Right lobe of liver (tissue), 6 donors: ENCODE data around the gene CUX1. TPM values are rescaled to one million over a fixed set of nuclear protein-coding genes. Genes with fewer than 3 reads are reported as not detected.

Experiments
- ATAC-seq, 4 donors: fragments of 200-7000 bp; cut with Tn5 transposase; one replicate each; pipeline ENCODE4 v1.9.1; 2020; ENCODE audit warnings: mild to moderate bottlenecking in 4 of 4, moderate library complexity in 4 of 4
- DNase-seq, 3 donors: peaks; one replicate each; pipeline ENCODE4 v3.0.0-alpha.2; 2020
- H3K27ac ChIP-seq, 3 donors: fragments of 200-600 bp; one replicate each; pipeline ENCODE4 v1.8.0; 2022
- H3K27me3 ChIP-seq, 2 donors: fragments of 200-600 bp; one replicate each; pipeline ENCODE4 v1.8.0; 2022
- H3K36me3 ChIP-seq, 4 donors: fragments of 200-600 bp; sonication (generic) in 1 of 4; one replicate each; pipeline versions ENCODE4 v1.5.1 to v1.8.0; 2017 to 2022; ENCODE audit warnings: control low read depth in 1 of 4
- H3K4me1 ChIP-seq, 4 donors: fragments of 200-600 bp; sonication (generic) in 1 of 4; one replicate each; pipeline versions ENCODE4 v1.5.1 to v1.8.0; 2017 to 2022; ENCODE audit warnings: control low read depth in 1 of 4
- H3K4me3 ChIP-seq, 3 donors: fragments of 200-600 bp; one replicate each; pipeline ENCODE4 v1.8.0; 2022
- H3K9me3 ChIP-seq, 4 donors: fragments of 200-600 bp; sonication (generic) in 1 of 4; one replicate each; pipeline versions ENCODE4 v1.5.1 to v1.8.0; 2017 to 2022; ENCODE audit warnings: control low read depth in 1 of 4
- CTCF ChIP-seq, 4 donors: fragments of 200-600 bp in 3 of 4; fragments of 450-650 bp in 1 of 4; IDR thresholded peaks; one replicate each; pipeline versions ENCODE4 v1.5.1 to v1.8.0; 2016 to 2022; ENCODE audit warnings: antibody characterized with exemption in 4 of 4, mild to moderate bottlenecking in 2 of 4
- POLR2A ChIP-seq: fragments of 450-650 bp; IDR thresholded peaks from one replicate; pipeline ENCODE4 v1.6.1; 2017; ENCODE audit warnings: antibody characterized with exemption, mild to moderate bottlenecking
- whole genome bisulfite sequencing: methylation state at CpG from one replicate; pipeline ENCODE4 v1.1.6; 2018; ENCODE audit warnings: low coverage, low lambda C conversion rate; ENCODE audit not compliant: insufficient coverage; ENCODE audit errors: missing lambda C conversion rate; 5-methylcytosine and 5-hydroxymethylcytosine counted together
- intact Hi-C, 2 donors: fragments of 100-400 bp; cut with DNase I; formaldehyde crosslinking; loops; one replicate each; pipeline versions ENCODE4 v1.11.2 to v1.14.1; 2022
- total RNA-seq, 6 experiments: library from RNA; depleted of rRNA in 2 of 6; stranded (reverse); fragments of >200 nt in 2 of 6; fragmentation: NEBNext Ultra II Directional in 3 of 6; extraction: Animal tissue kit (Norgen Biotek cat#: 25700) in 3 of 6; gene quantifications; one replicate each; pipeline versions ENCODE4 v1.1.0 to v1.2.4, GENCODE V29; 2016 to 2023
- donor health status: DM: no; HTN: yes; CAD: no.
- donor health status: DM: no; HTN: no; CAD: no.
- donor health status: DM: no; HTN: no; CAD: no.
- donor health status: DM: no; HTN: yes; CAD: no.
- donor health status: DM: no; HTN: yes; CAD: no.

CUX1 gene
- total RNA-seq, 6 experiments from 2014 or later = 34.3 to 53.1 (median 40.6) TPM

DNA sequence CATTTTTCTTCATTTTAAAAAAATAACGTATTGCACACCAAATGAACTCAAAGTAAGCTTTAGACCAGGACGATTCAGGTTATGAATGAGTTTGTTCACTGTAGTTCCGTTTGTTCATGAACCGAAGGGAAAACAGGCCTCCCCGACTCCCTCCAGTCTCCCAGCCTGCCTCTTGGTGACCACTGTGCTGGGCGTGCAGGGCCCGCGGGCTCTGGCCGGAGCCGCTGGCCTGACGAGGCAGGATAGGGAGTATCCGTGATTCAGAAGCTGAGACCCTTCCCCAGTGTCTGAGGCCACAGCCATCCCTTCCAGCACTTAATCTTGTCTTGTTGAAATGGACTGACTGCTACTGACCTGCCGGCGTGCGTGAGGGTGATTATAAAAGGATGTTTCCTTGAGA lies 438.5 kb downstream of the CUX1 start:
- no peaks in the 10 kb centered on the region for H3K36me3 ChIP-seq
- TF ChIP-seq POLR2A (no peak), CTCF (IDR thresholded peaks at IDR 0.05) (no peak)
- H3K4me1 ChIP-seq = peaks cover 0 to 32% (median 1%) of the 10 kb centered on the region in 4 donors
- no peaks in the 10 kb centered on the region for H3K27me3 ChIP-seq
- no peak overlapping the region for H3K27ac ChIP-seq
- no peak for ATAC-seq
- intact Hi-C loops = no loop called here
- no peak overlapping the region for H3K4me3 ChIP-seq
- no peak for DNase-seq
- 85% methylated on average over 6 of the region's 15 CpGs for WGBS
- no peaks in the 10 kb centered on the region for H3K9me3 ChIP-seq

GRCh38 chr7:102258073-102258748 lies 440.8 kb downstream of the CUX1 start:
- intact Hi-C loops = no loop called here
- Histone ChIP-seq H3K4me3 (peak overlapping the region in 1 of 3 donors; percentile 4), H3K36me3 (no peaks in the 10 kb centered on the region), H3K4me1 (peaks cover 0 to 23% (median 1%) of the 10 kb centered on the region in 4 donors), H3K27ac (peak overlapping the region in 2 of 3 donors; percentile 56 to 57), H3K9me3 (no peaks in the 10 kb centered on the region), H3K27me3 (no peaks in the 10 kb centered on the region)
- ATAC-seq (peak; percentile 76 to 89 (median 81)), DNase-seq (peak; percentile 68 to 71 (median 69))
- no peak for TF ChIP-seq POLR2A
- TF ChIP-seq CTCF (IDR thresholded peaks at IDR 0.05) = no peak
- 68% methylated on average over 8 of the region's 25 CpGs for WGBS

- WGBS = 50% methylated on average over 5 of the region's 12 CpGs
- no peaks in the 10 kb centered on the region for H3K9me3 ChIP-seq
- peaks cover 0 to 18% (median 0%) of the 10 kb centered on the region in 4 donors for H3K4me1 ChIP-seq
- DNase-seq (no peak), ATAC-seq (no peak)
- no peak for TF ChIP-seq POLR2A
- TF ChIP-seq CTCF (IDR thresholded peaks at IDR 0.05) = no peak
- no peaks in the 10 kb centered on the region for H3K36me3 ChIP-seq
- no peak overlapping the region for H3K4me3 ChIP-seq
- intact Hi-C loops = no loop called here
- no peaks in the 10 kb centered on the region for H3K27me3 ChIP-seq
- H3K27ac ChIP-seq = peak overlapping the region in 2 of 3 donors; percentile 56 to 57
These were observed 441.3 kb downstream of the CUX1 start for GRCh38 chr7:102258749-102259107.

DNA sequence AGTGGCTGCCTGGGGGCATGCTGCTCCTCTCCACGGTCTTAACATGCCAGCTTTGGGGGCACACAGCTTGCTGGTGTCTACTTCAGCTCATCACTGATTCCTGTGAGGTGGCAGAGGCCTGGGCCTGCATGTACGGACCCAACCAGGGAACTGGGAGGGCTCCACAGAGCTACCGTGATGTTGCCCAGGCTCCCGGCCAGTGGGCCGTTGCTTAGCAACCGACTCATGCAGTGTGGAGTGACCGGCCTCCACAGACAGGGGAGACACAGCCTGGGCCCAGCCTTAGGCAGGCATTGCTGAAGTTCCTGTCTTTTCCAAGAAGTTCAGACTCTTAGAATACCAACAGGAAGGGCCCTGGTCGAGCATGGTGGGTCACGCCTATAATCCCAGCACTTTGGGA lies 443.4 kb downstream of the CUX1 start:
- no peaks in the 10 kb centered on the region for H3K9me3 ChIP-seq
- DNase-seq (no peak), ATAC-seq (no peak)
- H3K36me3 ChIP-seq = no peaks in the 10 kb centered on the region
- no peak overlapping the region for H3K27ac ChIP-seq
- intact Hi-C loops = no loop called here
- no peak for TF ChIP-seq CTCF (IDR thresholded peaks at IDR 0.05)
- no peak for TF ChIP-seq POLR2A
- peaks cover 0 to 15% (median 0%) of the 10 kb centered on the region in 4 donors for H3K4me1 ChIP-seq
- 100% methylated on average over 1 of the region's 9 CpGs for WGBS
- no peak overlapping the region for H3K4me3 ChIP-seq
- no peaks in the 10 kb centered on the region for H3K27me3 ChIP-seq
